H1 (cell line): Measurements from ENCODE around the gene NGEF. TPM values are rescaled to one million over a fixed set of nuclear protein-coding genes. Genes with fewer than 3 reads are reported as not detected.

Source experiments
- CTCF ChIA-PET: fragments of 300-600 bp; sonication (Branson Sonifier 250); formaldehyde crosslinking; loops from one replicate; lab custom pipeline; 2021; ENCODE audit not compliant: partially characterized antibody; lab: Charles Lee
- POLR2A ChIA-PET: fragments of 300-600 bp; sonication (Branson Sonifier 250); formaldehyde crosslinking; loops from one replicate; lab custom pipeline; 2021; ENCODE audit warnings: inconsistent platforms; ENCODE audit not compliant: partially characterized antibody; lab: Charles Lee
- DNase-seq, 2 experiments: peaks; one replicate each; pipeline versions ENCODE4 v3.0.0 to v3.0.0-alpha.2; 2010 to 2022; ENCODE audit warnings: low spot score in 2 of 2, low read depth in 1 of 2, mixed read lengths in 1 of 2
- FAIRE-seq: peaks from 2 replicates; lab custom pipeline; 2011; peaks lifted over from hg19 to GRCh38; lab: Jason Lieb, UNC
- H2AFZ ChIP-seq: 2 replicates; pipeline ENCODE4 v1.8.1; 2012; ENCODE audit warnings: low read length, inconsistent platforms
- H2AK5ac ChIP-seq: 2 replicates; pipeline ENCODE4 v1.6.1; 2013; ENCODE audit warnings: low read depth, low read length
- H2BK120ac ChIP-seq: replicated peaks from 2 replicates; pipeline ENCODE3; 2013; ENCODE audit warnings: low read depth, low read length, inconsistent platforms
- H2BK12ac ChIP-seq: 2 replicates; pipeline ENCODE4 v1.6.1; 2013; ENCODE audit warnings: low read depth, low read length
- H2BK15ac ChIP-seq: 2 replicates; pipeline ENCODE4 v1.6.1; 2013; ENCODE audit warnings: low read length
- H2BK20ac ChIP-seq: 2 replicates; pipeline ENCODE4 v1.6.1; 2013; ENCODE audit warnings: low read length
- H2BK5ac ChIP-seq: 2 replicates; pipeline ENCODE4 v1.6.1; 2013; ENCODE audit warnings: low read depth, low read length
- H3K14ac ChIP-seq: 2 replicates; pipeline ENCODE4 v1.6.1; 2013; ENCODE audit warnings: inconsistent platforms; ENCODE audit not compliant: insufficient read length
- H3K18ac ChIP-seq: 2 replicates; pipeline ENCODE4 v1.6.1; 2013; ENCODE audit warnings: low read length; ENCODE audit errors: extremely low read depth
- H3K23ac ChIP-seq: 2 replicates; pipeline ENCODE4 v1.6.1; 2013; ENCODE audit warnings: inconsistent platforms; ENCODE audit not compliant: insufficient read length
- H3K23me2 ChIP-seq: 2 replicates; pipeline ENCODE4 v1.6.1; 2013; ENCODE audit warnings: low read depth, low read length
- H3K27ac ChIP-seq: 2 replicates; pipeline ENCODE4 v1.6.1; 2011; ENCODE audit warnings: low read depth, low read length, inconsistent platforms
- H3K27me3 ChIP-seq, 4 experiments: replicated peaks in 1 of 4; 1 replicate in 1 of 4; 2 replicates in 3 of 4; pipeline versions ENCODE4 v1.6.1 to v1.8.1; 2011 to 2013; ENCODE audit warnings: low read length in 3 of 4, mild to moderate bottlenecking in 3 of 4, inconsistent platforms in 2 of 4, mixed read lengths in 2 of 4, moderate library complexity in 1 of 4; ENCODE audit not compliant: control insufficient read depth in 3 of 4, insufficient read depth in 3 of 4; ENCODE audit errors: extremely low read depth in 1 of 4
- H3K36me3 ChIP-seq, 4 experiments: 2 replicates each; pipeline versions ENCODE4 v1.6.1 to v1.8.1; 2011 to 2013; ENCODE audit warnings: mild to moderate bottlenecking in 4 of 4, low read length in 3 of 4, moderate library complexity in 2 of 4, control low read depth in 1 of 4, inconsistent platforms in 1 of 4; ENCODE audit not compliant: insufficient read depth in 4 of 4, control insufficient read depth in 2 of 4
- H3K4ac ChIP-seq: replicated peaks from 2 replicates; pipeline ENCODE3; 2013; ENCODE audit warnings: low read length, low read depth, mixed read lengths, inconsistent platforms; ENCODE audit not compliant: insufficient read length
- H3K4me1 ChIP-seq, 4 experiments: replicated peaks in 1 of 4; 1 replicate in 1 of 4; 2 replicates in 3 of 4; pipeline versions ENCODE4 v1.6.1 to v1.8.1; 2011 to 2013; ENCODE audit warnings: low read length in 3 of 4, inconsistent platforms in 2 of 4, mixed read lengths in 1 of 4; ENCODE audit not compliant: insufficient read depth in 4 of 4, control insufficient read depth in 3 of 4
- H3K4me2 ChIP-seq, 2 experiments: 2 replicates each; pipeline versions ENCODE4 v1.6.1 to v1.8.1; 2011 to 2013; ENCODE audit warnings: low read depth in 2 of 2, low read length in 2 of 2, control low read depth in 1 of 2, inconsistent platforms in 1 of 2, mild to moderate bottlenecking in 1 of 2; ENCODE audit not compliant: insufficient read depth in 1 of 2
- H3K4me3 ChIP-seq, 4 experiments: fragments of 200-600, 300-600 bp in 1 of 4; sonication (generic), shearing (Covaris generic), sonication (Bioruptor Twin) in 1 of 4; 2 replicates each; pipeline versions ENCODE4 v1.5.1 to v1.8.1; 2011 to 2016; ENCODE audit warnings: low read length in 4 of 4, low read depth in 3 of 4, control low read depth in 2 of 4, inconsistent platforms in 2 of 4, mild to moderate bottlenecking in 2 of 4, mixed read lengths in 1 of 4, moderate library complexity in 1 of 4; ENCODE audit not compliant: insufficient read depth in 2 of 4; ENCODE audit errors: extremely low read depth in 1 of 4
- H3K56ac ChIP-seq: replicated peaks from 2 replicates; pipeline ENCODE3; 2013; ENCODE audit warnings: low read depth, mild to moderate bottlenecking, mixed read lengths, low read length, inconsistent platforms; ENCODE audit not compliant: insufficient read length
- H3K79me1 ChIP-seq: 2 replicates; pipeline ENCODE4 v1.6.1; 2013; ENCODE audit warnings: low read depth, low read length, control low read depth
- H3K79me2 ChIP-seq, 2 experiments: 2 replicates each; pipeline versions ENCODE4 v1.6.1 to v1.8.1; 2012 to 2013; ENCODE audit warnings: low read length in 2 of 2, mild to moderate bottlenecking in 2 of 2, inconsistent platforms in 1 of 2; ENCODE audit not compliant: insufficient read depth in 2 of 2, control insufficient read depth in 1 of 2
- H3K9ac ChIP-seq, 4 experiments: replicated peaks in 1 of 4; 1 replicate in 1 of 4; 2 replicates in 3 of 4; pipeline versions ENCODE4 v1.6.1 to v1.8.1; 2011 to 2013; ENCODE audit warnings: low read depth in 3 of 4, low read length in 3 of 4, control low read depth in 2 of 4, mild to moderate bottlenecking in 2 of 4, moderate library complexity in 2 of 4, inconsistent platforms in 1 of 4; ENCODE audit errors: extremely low read depth in 1 of 4
- H3K9me3 ChIP-seq, 2 experiments: 2 replicates each; pipeline versions ENCODE4 v1.6.1 to v1.8.1; 2012 to 2013; ENCODE audit warnings: mild to moderate bottlenecking in 2 of 2, moderate library complexity in 2 of 2, control low read depth in 1 of 2, inconsistent platforms in 1 of 2, low read depth in 1 of 2, low read length in 1 of 2, mixed read lengths in 1 of 2; ENCODE audit not compliant: insufficient read depth in 2 of 2
- H4K20me1 ChIP-seq, 2 experiments: replicated peaks in 1 of 2; 2 replicates each; pipeline versions ENCODE3 to v1.8.1; 2011 to 2013; ENCODE audit warnings: inconsistent platforms in 2 of 2, low read length in 2 of 2, mild to moderate bottlenecking in 1 of 2; ENCODE audit not compliant: insufficient read depth in 2 of 2, control insufficient read depth in 1 of 2
- H4K5ac ChIP-seq: 2 replicates; pipeline ENCODE4 v1.6.1; 2013; ENCODE audit warnings: low read length, low read depth, mixed read lengths, inconsistent platforms; ENCODE audit not compliant: insufficient read length
- H4K8ac ChIP-seq: 2 replicates; pipeline ENCODE4 v1.8.0; 2013; ENCODE audit warnings: mild to moderate bottlenecking, moderate library complexity, low read length, inconsistent platforms; ENCODE audit not compliant: insufficient read depth; ENCODE audit errors: extremely low read depth
- H4K91ac ChIP-seq: replicated peaks from 2 replicates; pipeline ENCODE3; 2013; ENCODE audit warnings: low read length, mixed read lengths, inconsistent platforms; ENCODE audit not compliant: insufficient read length
- BCL11A ChIP-seq, 2 experiments: IDR thresholded peaks; one replicate each; pipeline ENCODE4 v1.6.1; 2011; ENCODE audit warnings: low read depth in 2 of 2, low read length in 2 of 2, mild to moderate bottlenecking in 2 of 2
- CTBP2 ChIP-seq: IDR thresholded peaks from 2 replicates; pipeline ENCODE4 v1.7.0; 2011; ENCODE audit warnings: borderline replicate concordance, mild to moderate bottlenecking, moderate library complexity, mixed read lengths, low read length; ENCODE audit not compliant: insufficient read depth, insufficient read length
- FOSL1 ChIP-seq: IDR thresholded peaks from 2 replicates; pipeline ENCODE4 v1.6.1; 2011; ENCODE audit warnings: mild to moderate bottlenecking, low read depth, low read length, moderate library complexity; ENCODE audit not compliant: insufficient read depth
- HDAC6 ChIP-seq: IDR thresholded peaks from one replicate; pipeline ENCODE4 v1.7.1; 2012; ENCODE audit warnings: low read depth, mild to moderate bottlenecking, inconsistent platforms, low read length, moderate library complexity
- KDM5A ChIP-seq: fragments of 200-600 bp; IDR thresholded peaks from 2 replicates; pipeline ENCODE4 v1.7.1; 2012; ENCODE audit warnings: mild to moderate bottlenecking, low read length, inconsistent platforms, mixed read lengths
- NRF1 ChIP-seq: IDR thresholded peaks from 2 replicates; pipeline ENCODE4 v1.6.1; 2011; ENCODE audit warnings: mild to moderate bottlenecking, low read depth, low read length, improper control_type of control experiment
- POU5F1 ChIP-seq: IDR thresholded peaks from 2 replicates; pipeline ENCODE4 v1.6.1; 2011; ENCODE audit warnings: low read depth, mild to moderate bottlenecking, low read length, moderate library complexity
- RBBP5 ChIP-seq: IDR thresholded peaks from 2 replicates; pipeline ENCODE4 v1.7.1; 2012; ENCODE audit warnings: low read depth, mild to moderate bottlenecking, inconsistent platforms, low read length, moderate library complexity, borderline replicate concordance
- SIN3A ChIP-seq, 2 experiments: IDR thresholded peaks in 1 of 2; conservative IDR thresholded peaks in 1 of 2; 2 replicates each; pipeline ENCODE4 v1.6.1; 2011 to 2012; ENCODE audit warnings: low read length in 2 of 2, improper control_type of control experiment in 1 of 2, low read depth in 1 of 2, mild to moderate bottlenecking in 1 of 2
- SIX5 ChIP-seq: IDR thresholded peaks from 2 replicates; pipeline ENCODE4 v1.6.1; 2011; ENCODE audit warnings: mild to moderate bottlenecking, low read depth, low read length
- SP1 ChIP-seq: IDR thresholded peaks from 2 replicates; pipeline ENCODE4 v1.6.1; 2011; ENCODE audit warnings: low read depth, low read length
- SP4 ChIP-seq: IDR thresholded peaks from 2 replicates; pipeline ENCODE4 v1.6.1; 2012; ENCODE audit warnings: low read length, inconsistent platforms
- SUZ12 ChIP-seq: fragments of 200-600 bp; sonication (generic); IDR thresholded peaks from 2 replicates; pipeline ENCODE4 v1.6.1; 2012; ENCODE audit warnings: mild to moderate bottlenecking, inconsistent platforms, low read length, moderate library complexity, mixed read lengths
- WGBS, 2 experiments: shearing (Covaris generic) in 1 of 2; methylation state at CpG; one replicate each; pipeline versions ENCODE4 v1.1.6 to v1.1.7; 2013 to 2015; ENCODE audit warnings: low lambda C conversion rate in 2 of 2, mixed read lengths in 2 of 2, inconsistent platforms in 1 of 2, low coverage in 1 of 2, missing lambda C conversion rate in 1 of 2; ENCODE audit not compliant: insufficient replicate concordance in 2 of 2, insufficient coverage in 1 of 2, insufficient read length in 1 of 2; ENCODE audit errors: extremely low coverage in 1 of 2, missing lambda C conversion rate in 1 of 2; 5-methylcytosine and 5-hydroxymethylcytosine counted together
- polyA plus RNA-seq, 7 experiments: library from polyadenylated mRNA; depleted of rRNA in 3 of 7; stranded (reverse) in 5 of 7; unstranded in 2 of 7; fragments of >200 nt in 5 of 7; fragments of 200-250 nt in 2 of 7; gene quantifications; 1 replicate in 5 of 7; 2 replicates in 1 of 7; 4 replicates in 1 of 7; pipeline versions ENCODE4 v1.2.1 to v1.2.3, GENCODE V29; 2011 to 2013; ENCODE audit warnings: missing spikeins in 2 of 7, mixed read lengths in 2 of 7
- total RNA-seq: library from RNA; stranded (reverse); fragmentation: NEBNext Ultra II Directional; extraction: Animal tissue kit (Norgen Biotek cat#: 25700); gene quantifications from 2 replicates; pipeline ENCODE4 v1.2.1, GENCODE V29; 2021

NGEF gene
- total and polyA plus RNA-seq, 2 of the 8 experiments (the other 6 are each of a cell fraction or from before 2014, with no cell fraction given): 2.7 to 3.2 TPM

DNA sequence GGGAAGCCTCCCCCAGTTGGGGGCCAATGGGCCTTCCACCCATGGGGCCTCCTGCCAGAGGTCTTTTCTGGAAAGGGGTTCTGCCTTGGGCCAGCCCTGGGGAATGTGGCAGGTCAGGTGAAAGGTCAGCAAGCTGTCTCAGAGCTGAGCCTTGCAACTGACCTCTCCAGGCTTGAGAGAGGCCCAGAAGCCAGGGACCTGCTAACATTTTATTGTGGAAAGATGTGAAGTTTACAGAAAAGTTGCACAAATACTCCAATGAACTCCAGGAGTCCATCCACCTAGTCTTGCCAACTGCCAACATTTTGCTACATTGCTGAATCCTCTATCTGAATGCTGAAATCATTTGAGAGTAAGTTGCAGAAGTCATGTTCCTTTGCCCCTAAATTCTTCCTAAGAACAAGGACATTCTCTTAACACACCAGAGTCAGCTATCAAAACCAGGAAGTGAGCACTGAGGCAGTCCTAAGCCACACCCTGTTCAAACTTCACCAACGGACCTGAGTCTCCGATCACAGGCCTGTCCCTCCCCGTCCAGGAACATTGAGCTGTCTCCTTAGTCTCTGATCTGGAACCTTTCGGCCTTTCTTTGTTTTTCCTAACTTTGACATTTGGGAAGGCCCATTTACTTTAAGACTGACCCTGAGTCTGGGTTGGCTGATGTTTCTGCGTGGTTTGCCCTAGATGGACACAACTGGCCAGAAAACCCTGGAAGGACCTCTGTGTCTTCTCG is 139.0 kb downstream of the NGEF start:
- H2AFZ ChIP-seq: no peak overlapping the region
- no peak overlapping the region for H2BK15ac ChIP-seq
- CTCF ChIA-PET: interaction anchor here (0.6 to 2.6 kb wide), 10 partner anchors 9 to 225 kb away, joined by 3 to 8 read pairs (median 4); partner anchors contain the start of gene INPP5D
- no peak overlapping the region for H3K23ac ChIP-seq
- H3K4me2 ChIP-seq: no peak overlapping the region
- no peak overlapping the region for H3K18ac ChIP-seq
- peaks cover 0 to 4% of the 10 kb centered on the region in 2 experiments for H4K20me1 ChIP-seq
- H3K9me3 ChIP-seq: no peaks in the 10 kb centered on the region
- H3K79me1 ChIP-seq: no peaks in the 10 kb centered on the region
- POLR2A ChIA-PET: no interaction called here
- no peak overlapping the region for H2BK5ac ChIP-seq
- peaks cover 12% of the 10 kb centered on the region; the same call in 1 of the 2 replicates for H3K23me2 ChIP-seq
- H3K27me3 ChIP-seq: peaks cover 0 to 25% (median 18%) of the 10 kb centered on the region in 4 experiments; a peak in 5 of 7 replicates
- H3K4ac ChIP-seq: no peak overlapping the region
- no peaks in the 10 kb centered on the region for H3K36me3 ChIP-seq
- no peak overlapping the region for H3K27ac ChIP-seq
- no peak overlapping the region for H3K9ac ChIP-seq
- no peaks in the 10 kb centered on the region for H3K79me2 ChIP-seq
- peaks cover 0 to 4% (median 1%) of the 10 kb centered on the region in 4 experiments; a peak in 4 of 7 replicates for H3K4me1 ChIP-seq
- no peak overlapping the region for H4K8ac ChIP-seq
- no peak overlapping the region for H3K4me3 ChIP-seq
- no peak overlapping the region for H2AK5ac ChIP-seq
- no peak overlapping the region for H4K5ac ChIP-seq
- FAIRE-seq (no peak), DNase-seq (no peak)
- H2BK12ac ChIP-seq: no peak overlapping the region
- no peak overlapping the region for H3K56ac ChIP-seq
- WGBS, 2 experiments: 87% methylated on average over 5 of the region's 6 CpGs; no CpG with 5 or more reads in 1 of the 2 experiments
- no peak overlapping the region for H2BK20ac ChIP-seq
- no peak overlapping the region for H2BK120ac ChIP-seq
- no peak overlapping the region for H4K91ac ChIP-seq
- no peak overlapping the region for H3K14ac ChIP-seq
- TF ChIP-seq POU5F1 (no peak), NRF1 (no peak), HDAC6 (no peak), SUZ12 (no peak), KDM5A (no peak), CTBP2 (no peak), SP1 (no peak), BCL11A (IDR thresholded peaks at IDR 0.05; ENCODE audit: low read depth in 2 of 2, low read length in 2 of 2) (no peak), FOSL1 (no peak), SIN3A (conservative IDR thresholded peaks at IDR 0.05 in 1 of 2, IDR thresholded peaks at IDR 0.05 in 1 of 2; ENCODE audit: low read depth in 1 of 2, low read length in 2 of 2) (no peak), RBBP5 (no peak), SP4 (no peak), SIX5 (no peak)
